ENCODE results near the gene LOXHD1. TPM values are rescaled to one million over a fixed set of nuclear protein-coding genes. Genes with fewer than 3 reads are reported as not detected.

Gene LOXHD1
- total RNA-seq, 1 experiment from 2014 or later, result not detected

DNA sequence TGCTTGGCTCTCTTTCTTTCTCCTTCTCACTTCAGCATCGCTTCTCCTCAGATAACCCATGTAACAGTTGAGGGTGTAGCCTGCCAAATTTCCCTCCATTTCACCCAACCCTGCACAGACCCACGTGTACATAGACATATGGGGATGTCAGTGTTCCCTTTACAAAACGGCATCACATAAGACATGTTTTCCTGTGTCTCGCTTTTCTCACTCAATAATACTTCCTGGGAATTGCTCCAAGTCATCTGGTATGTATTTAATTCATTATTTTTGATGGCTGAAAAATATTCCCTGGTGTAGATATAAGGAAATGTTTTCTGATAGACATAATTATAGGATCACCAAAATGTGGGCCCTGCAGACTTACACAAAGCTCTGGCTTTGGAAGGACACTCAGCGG lies 176.8 kb downstream of the LOXHD1 start:
- no peak for DNase-seq (ENCODE audit: low read depth)

DNA sequence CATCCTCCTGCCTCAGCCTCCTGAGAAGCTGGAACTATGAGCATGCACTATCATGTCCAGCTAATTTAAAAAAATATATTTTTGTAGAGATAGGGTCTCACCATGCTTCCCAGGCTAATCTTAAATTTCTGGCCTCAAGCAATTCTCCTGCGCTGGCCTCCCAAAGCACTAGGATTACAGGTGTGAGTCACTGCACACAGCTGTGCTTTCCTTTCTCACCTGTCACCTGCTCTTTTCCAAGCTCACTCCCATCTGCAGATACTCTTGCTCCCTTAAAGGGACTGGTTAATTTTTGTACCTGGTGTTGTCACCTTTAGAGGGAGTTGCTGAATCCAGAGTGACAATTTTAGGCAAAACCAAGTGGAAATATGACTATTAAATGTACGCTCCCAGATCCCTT lies 178.2 kb downstream of the LOXHD1 start:
- no peak for DNase-seq (ENCODE audit: low read depth)

DNA sequence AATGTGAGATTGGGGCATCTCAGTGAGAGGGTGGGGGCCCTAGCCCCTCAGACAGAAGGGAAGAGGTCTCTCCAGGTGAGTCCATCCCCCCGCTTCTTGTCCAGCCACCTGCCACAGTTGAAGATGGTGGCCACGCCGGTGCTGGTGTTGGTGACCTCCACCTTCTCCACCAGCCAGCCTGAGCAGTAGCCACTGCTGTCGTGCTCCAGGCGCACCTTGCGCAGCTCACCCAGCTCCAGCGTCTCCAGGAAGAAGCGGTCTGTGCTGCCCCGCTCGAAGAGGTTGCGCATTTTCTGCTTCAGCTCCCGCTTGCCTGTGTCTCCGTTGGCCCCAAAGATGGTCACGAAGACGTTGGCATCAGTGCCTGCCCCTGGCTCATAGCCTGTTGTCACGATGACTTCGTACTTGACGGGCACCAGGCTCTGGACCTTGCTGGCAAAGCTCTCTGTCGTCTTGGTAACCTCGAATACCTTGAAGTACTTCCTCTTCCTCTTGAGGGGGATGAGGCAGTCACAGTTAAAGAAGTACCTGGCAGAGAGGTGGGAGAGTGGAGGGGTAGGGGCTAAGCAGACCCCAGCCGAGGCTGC lies 179.5 kb downstream of the LOXHD1 start:
- no peak for DNase-seq (ENCODE audit: low read depth)

DNA sequence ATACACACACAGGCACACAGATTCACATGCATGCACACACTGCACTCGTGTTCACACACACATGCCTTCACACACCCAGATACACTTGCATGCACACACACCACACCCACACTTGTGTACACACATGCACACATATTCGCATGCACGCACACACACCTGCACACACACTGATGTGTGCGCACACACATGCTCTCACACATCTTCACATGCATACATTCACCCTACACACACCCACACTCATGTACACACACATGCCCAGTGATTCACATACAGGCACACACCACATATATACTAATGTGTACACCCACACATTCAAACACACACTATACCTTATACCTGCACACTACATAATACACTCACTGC lies 181.6 kb downstream of the LOXHD1 start:
- no peak for DNase-seq (ENCODE audit: low read depth)

DNA sequence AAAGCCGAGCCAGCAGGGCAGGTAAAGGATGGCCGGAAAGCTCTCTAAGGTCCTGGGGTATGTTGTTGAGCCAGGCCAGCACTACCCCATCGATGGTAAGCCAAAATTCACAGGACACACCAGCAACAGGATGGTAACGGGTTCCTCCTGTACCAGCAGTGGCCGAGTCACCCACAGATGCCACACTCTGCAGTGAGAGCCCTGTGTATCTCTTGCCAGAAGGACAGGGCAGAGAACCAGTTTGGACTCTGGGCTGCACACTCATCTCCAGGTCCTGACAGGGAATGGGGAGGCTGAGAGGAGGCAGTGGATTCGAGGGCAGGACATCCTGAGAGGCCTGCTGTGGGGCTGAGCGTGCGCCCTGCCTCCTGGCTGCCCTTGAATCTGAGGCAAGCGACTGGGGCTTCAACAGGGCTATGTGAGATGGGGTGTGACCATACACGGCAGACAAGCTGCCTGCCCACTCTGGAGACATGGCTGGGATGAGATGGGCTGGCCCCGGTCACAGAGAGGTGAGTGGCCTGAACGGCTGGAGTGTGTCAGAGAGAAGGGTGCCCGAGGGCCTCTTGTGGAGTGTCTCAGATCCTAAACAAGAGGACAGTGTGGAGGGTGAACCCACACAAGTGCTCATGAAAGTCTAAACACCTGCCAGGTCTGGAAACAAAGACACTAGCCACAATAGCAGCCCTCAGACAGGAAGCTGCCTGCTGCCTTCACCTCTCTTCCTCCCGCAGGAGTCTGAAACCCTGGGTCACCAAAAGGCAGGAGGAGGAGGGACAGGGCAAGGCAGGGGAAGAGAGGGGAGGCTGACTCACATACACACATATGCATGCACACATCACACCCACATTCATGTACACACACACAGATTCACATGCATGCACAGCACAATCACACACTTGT lies 182.3 kb downstream of the LOXHD1 start:
- DNase-seq (ENCODE audit: low read depth), result no peak

DNA sequence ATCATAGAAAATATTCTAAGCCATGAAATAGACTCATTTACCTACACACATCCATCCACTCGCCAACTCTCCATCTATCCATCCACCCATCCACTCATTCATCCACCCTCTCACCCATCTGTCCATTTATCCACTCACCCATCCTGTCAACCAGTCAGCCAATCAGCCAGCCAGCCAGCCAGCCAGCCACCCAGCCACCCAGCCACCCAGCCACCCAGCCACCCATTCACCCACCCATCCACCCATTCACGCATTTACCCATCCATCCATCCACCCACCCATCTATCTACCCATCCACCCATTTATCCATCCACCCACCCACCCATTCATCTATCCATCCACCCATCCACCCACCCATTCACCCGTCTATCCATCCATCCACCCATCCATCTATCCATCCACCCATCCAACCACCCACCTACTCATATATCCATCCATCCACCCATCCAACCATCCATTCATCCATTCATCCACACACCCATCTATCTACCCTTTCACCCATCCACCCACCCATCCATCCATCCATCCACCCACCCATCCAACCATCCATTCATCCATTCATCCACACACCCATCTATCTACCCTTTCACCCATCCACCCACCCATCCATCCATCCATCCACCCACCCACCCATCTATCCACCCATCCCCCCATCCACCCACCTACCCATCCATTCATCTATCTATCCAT lies 185.1 kb downstream of the LOXHD1 start:
- DNase-seq (ENCODE audit: low read depth), result no peak

DNA sequence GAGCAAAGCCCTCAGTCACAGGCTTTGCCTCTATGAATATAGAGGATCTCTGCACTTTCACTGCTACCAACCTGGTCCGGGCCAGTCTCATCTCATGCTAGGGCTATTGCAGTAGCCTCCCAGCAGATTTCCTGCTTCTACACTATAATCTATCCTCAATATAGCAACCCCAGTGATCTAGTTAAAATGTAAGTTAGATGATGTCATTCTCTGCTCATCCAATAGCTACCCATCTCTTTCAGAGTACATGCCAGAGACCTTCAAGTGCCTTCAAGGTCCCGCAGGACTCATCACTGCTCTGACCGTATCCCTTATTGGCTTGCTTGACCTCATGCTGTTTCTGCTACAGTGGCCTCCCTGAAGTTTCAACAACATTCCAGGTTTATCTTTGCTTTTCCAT lies 186.3 kb downstream of the LOXHD1 start:
- no peak for DNase-seq (ENCODE audit: low read depth)

DNA sequence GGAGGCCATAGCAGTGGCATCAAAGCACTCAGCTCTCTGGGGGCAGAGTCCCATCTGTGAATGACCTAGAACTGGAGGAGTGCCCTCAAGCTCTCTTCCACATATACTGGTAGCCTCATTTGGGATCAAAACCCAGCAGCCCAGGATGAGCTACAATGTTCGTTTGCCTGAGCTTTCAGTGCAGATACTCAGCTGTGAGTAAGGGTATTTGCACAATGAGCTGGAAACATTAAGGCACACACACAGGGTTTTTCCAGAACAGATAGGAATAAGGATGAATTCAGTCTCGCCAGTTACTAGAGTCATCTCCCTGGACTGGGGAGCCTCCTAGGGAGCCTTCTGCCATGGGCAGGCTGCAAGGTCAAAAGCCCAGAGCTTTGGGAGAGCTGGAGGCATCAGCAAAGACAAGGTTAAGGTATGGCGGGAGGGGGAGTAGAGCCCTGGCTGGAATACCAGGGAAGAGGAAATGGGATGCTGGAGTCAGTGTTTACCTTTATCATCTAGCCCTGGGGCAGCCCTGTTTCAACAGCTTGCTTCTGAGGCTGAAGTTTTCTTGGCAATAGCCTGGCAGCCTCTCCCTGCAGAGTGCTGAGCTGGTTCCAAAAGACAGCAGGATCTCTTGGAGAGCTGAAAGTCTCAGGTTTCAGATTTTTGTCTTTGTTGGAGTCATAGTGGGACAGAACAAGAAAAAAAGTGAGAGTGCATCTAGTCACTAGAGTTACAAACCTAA lies 187.7 kb downstream of the LOXHD1 start:
- no peak for DNase-seq (ENCODE audit: low read depth)

DNA sequence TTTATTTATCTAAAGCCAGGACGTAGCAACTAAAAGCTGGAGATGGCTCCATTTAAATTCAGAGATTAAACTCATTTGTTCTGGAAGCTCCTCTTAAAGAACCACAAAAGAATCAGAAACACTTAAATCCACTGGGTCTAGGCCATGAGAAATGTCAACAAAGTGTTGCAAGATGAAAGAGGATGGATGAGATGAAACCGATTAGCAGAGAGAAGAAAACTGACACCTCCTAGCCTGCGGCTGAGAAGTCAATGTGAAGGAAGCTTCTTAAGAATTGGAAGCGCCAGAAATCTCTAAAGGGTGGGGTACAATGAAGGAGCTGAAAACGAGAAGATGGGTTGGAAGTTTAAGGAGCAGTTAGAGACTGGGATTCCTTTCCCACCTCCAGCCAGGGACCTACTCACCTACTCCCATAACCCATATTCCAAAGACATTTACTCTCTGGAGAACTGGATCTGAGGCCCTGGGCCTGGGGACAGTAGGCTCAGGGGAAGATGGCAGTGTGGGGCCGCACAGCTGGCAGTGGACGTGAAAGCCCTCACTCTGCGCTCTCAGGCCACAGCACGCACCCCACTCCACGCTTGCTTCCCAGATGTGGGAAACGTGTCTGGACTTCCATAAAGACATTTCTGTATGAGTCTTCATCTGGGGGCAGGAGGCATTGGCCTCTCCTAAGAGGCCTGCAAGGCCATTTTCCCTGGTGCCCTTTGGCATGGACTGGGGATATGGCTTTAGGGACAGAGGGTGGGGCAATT lies 188.4 kb downstream of the LOXHD1 start:
- no peak for DNase-seq (ENCODE audit: low read depth)

DNA sequence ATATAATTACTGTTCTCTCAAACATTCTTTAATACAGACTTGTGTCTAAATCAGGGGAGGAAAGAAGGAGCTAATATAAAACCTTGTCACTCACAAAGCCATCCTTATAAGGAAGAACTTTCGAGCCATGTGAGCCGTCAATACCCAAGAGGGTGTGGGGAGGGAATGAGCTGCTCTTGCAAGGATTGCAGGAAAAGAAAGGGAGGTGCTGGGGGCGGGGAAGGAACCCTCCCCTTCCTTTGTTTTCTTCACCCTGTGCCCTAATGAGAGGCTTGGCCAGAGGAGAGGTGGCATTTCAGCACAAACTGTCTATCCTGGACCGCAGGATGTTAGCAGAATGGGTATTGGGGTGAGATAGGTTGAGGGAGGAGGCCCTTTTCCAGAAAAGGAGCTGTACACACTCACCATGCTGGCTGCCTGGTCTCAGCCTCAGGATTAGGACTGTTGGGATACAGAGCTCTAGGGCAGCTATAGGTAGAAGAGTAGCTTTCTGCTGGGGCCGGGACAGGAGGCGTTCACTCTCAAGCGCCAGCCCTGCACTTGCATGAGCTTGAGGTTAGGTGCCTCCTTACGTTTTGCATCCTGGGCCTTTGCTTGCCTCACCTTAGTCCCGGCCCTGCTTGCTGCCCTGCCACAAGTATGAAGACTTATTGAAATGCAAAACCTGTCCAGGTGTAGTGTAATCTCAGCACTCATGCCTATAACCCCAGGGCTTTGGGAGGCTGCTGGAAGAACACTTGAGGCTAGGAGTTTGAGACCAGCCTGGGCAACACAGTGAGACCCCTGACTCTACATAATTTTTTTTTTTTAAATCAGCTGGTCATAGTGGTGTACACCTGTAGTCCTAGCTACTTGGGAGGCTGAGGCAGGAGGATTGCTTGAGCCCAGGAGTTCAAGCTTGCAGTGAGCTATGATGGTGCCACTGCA lies 190.5 kb downstream of the LOXHD1 start:
- no peak for DNase-seq (ENCODE audit: low read depth)

DNA sequence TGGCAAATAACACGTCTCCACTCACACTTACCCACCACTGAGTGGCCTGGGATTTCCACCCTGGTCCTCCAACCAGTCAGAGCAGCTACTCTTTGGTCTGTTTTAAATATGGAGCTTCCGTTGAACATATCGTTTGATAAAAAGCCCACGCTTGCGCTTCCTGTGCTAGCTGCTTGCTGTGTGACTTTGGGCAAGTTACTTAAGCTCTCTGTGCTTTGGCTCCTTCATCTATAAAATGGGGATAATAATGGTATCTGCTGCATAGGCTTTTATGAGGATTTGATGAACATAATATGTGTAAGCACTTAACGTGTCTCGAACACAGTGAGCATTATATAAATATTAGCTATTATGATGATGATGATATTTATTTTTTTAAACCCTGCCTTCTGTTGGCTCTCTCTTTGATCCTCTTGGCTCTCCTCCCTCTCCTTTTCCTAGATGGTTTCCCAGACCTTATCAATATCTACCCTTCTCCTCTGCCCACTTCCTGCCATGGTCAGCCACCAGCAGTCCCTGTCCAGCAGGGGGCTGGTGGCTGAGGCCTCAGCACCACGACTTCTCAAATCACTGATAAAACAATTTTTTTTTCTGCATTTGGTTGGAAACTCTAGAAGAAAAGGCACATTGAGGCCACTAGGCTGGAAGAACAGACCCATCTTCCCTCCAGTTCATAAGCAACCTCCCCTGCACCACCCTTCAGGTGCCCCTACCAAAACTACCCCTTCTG lies 191.9 kb downstream of the LOXHD1 start:
- DNase-seq (ENCODE audit: low read depth), result no peak

DNA sequence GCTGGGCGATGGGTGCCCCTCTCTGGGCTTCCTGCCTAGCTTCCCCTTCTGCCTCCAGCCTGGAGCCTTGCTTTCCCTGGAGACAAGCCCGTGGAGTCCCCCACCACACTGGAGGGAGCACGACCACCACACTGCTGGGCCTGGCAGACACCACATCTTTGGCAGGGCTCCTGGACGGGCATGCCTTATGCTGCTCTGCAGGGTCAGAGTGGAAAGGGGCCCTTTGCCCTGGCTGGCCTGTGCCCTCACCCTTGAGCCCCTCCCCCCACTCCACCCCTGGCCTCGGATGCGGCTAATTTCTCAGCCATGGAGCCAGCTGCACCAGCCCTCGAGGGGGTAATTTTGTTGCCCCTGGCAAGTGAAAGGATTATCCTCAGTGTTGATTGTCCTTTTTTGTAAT lies 194.5 kb downstream of the LOXHD1 start:
- DNase-seq (ENCODE audit: low read depth), result no peak

DNA sequence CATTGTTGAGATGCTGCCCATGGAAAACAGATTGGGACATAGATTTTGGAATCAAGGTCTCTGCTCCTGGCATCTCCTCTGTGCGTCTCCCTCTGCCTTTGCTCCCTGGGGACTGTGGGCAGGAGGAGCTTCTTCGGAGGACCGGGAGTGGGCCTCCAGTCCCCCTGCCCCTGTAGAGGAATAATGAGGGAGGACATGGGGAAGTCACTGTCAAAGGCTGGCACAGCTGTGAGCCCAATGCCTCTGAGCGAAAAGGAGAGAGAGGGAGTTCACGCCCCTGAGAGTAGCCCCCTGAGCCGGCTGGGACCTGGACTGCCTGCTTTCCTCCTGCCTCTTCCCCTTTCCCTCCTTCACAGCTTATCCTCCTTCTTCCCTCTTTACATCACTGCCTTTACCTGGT lies 195.0 kb downstream of the LOXHD1 start:
- no peak for DNase-seq (ENCODE audit: low read depth)

DNA sequence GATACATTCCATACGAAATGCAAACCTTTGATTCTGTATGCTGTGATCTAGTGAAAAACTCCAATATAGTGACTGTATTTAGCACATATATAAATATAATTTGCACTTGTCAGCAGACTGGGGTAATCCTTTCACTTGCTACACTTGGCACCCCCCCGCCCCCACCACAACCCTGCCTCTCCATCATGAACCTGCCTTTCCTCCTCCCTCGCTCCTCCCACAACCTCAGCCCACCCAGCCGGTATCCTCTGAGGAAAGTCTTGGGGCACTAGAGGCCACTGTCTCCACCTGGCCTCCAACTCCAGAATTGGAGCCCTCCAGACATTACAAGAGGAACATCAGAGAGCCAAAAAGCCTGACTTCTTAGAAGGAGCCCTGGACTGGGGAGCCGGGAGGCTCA lies 196.3 kb downstream of the LOXHD1 start:
- no peak for DNase-seq (ENCODE audit: low read depth)

DNA sequence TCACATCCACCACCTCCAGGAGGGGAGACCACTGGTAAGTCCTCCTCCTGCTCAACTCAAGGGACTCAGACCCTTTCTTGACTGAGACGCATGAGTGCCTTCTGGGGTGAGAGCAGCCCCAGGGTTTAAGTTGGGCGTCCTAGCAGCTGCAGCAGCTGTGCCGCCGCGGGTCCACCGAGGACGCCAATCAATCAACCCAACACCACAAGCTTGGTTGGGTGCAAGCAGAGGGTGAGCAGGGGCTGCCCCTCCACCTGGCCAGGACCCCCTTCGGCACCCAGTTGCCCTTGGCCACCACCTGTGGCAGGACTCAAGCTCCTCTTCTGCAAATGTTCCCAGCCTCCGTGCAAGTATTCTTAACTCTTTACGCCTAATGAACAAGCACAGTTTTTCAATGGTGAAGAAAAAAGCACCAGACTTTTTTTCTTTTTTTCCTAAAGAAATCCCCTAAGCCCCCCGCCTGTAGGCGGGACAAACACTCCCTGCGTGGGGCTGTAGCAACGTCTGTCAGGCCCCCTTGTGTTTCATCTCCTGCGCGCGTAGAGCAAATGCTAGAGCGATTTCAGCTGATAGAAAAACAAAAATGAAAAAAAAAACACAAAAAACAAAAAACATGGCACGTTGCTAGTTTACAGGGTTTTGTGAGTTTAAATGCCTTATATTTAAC lies 197.1 kb downstream of the LOXHD1 start:
- DNase-seq (ENCODE audit: low read depth), result no peak

DNA sequence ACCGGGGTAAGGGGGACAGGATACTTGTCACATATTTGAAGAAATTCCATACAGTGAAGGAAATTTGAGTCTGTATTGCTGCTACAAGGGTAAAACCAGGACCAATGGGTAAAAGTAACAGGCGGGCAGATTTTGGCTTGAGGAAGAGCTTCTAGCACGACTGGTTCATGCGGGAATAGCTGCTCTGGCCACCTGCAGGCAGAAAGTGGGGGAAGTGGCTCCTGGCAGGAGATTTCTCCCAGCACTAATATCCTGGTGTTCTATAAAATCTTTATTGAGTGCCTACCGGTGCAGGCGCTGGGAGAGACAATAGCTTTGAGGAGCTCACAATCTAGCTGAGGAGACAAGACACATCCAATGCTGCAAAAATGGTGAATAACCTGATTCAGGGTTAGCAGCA lies 198.5 kb downstream of the LOXHD1 start:
- DNase-seq (ENCODE audit: low read depth), result no peak

DNA sequence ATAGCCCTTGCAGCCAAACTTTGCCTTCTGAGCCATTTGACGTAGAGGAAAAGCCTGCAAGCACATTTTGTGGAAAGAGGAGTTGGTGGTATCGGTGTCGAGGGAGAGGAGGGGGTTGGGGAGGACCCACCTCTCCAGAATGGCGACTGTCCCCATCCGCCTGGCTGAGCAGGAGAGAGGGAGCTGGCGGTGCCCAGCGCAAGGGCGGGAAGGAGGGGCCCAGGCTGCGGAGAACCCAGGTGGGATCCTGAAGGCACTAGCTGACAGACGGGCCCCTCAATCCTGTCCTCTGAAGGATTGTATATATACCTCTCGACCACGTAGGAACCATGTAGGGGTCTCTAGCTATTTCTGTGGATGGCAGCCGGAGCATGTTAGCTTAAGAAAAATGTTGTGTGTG lies 200.3 kb downstream of the LOXHD1 start:
- no peak for DNase-seq (ENCODE audit: low read depth)

DNA sequence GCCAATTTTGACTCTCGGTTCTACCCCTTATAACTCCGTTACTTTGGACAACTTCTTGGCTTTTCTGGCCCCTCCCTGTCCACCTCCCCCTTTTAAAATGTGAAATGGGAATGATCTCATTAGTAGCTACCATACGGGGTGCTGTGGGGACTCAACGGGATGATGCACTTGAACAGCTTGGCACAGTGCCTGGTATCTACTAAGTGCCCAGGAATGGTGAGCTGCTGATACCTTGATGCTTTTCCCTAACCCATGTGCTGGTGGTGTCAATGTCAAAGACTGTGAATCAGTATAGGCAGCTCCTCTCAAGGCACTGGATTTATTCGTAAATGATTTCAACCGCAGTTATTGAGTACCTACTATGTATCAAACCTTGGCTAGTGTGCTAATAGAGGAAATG lies 204.2 kb downstream of the LOXHD1 start:
- peak; percentile 13 for DNase-seq (ENCODE audit: low read depth)

DNA sequence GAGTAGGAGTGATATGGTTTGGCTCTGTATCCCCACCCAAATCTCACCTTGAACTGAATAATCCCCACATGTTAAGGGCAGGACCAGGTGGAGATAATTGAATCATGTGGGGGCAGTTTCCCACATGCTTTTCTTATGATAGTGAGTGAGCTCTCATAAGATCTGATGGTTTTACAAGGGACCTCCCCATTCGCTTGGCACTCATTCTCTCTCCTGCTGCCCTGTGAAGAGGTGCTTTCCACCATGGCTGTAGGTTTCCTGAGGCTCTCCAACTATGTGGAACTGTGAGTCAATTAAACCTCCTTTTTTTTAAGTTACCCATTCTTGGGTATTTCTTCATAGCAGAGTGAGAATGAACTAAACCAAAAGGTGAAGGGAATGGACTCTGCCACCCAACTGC lies 207.5 kb downstream of the LOXHD1 start:
- no peak for DNase-seq (ENCODE audit: low read depth)

Measured in LHCN-M2 (cell line).